GM15510 (cell line): ENCODE data around the gene PLA2G15.

Source experiments
- POLR2A ChIP-seq: IDR thresholded peaks from 3 replicates; pipeline ENCODE4 v1.6.1; 2011; ENCODE audit warnings: borderline replicate concordance; ENCODE audit not compliant: insufficient read length; ENCODE audit errors: extremely low read depth

The PLA2G15 gene

DNA sequence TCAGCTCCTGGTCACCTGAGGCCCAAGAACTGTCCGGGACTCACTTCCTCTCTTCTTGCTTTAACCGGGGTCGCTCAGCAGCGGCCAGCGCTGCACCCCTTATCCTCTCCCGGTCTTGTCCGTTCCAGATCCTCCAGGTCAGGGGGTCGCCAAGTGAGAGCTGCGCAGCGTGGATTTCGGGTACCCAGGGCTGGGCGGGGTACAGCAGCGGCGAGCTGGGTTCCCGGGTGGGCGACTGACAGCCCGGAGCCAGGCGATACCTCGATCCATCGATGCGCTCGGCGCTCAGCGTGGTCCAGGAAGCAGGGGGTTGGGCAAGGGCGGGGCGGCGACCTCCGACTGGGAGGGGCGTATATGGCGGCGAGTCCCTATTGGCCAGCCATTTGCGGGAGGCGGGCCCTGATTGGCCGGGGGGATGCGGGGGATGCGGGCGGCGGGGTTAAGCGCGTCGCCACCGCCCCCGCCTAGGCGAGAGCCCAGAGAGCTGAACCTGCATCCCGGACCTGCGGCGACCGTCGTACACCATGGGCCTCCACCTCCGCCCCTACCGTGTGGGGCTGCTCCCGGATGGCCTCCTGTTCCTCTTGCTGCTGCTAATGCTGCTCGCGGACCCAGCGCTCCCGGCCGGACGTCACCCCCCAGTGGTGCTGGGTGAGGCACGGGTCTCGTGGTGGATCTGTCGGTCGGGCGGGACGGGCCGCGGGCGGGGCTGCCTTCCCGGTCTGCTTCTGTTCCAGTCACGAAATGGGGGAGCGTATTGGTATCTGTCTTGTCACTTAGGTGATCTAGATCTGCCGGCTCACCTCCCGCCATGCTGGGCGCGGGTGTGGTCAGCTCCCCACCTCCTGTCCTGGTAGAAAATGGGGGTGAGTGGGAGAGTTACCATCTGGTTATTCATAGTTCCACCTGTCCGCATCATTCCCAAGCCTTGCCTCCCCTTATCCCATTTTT is at the start of gene PLA2G15:
PLA2G15 (plus strand) TSS at position 471 of the 951 bp plus-strand sequence; CDS start at position 525, 54 bp downstream.
- peak; percentile 75 for TF ChIP-seq POLR2A

DNA sequence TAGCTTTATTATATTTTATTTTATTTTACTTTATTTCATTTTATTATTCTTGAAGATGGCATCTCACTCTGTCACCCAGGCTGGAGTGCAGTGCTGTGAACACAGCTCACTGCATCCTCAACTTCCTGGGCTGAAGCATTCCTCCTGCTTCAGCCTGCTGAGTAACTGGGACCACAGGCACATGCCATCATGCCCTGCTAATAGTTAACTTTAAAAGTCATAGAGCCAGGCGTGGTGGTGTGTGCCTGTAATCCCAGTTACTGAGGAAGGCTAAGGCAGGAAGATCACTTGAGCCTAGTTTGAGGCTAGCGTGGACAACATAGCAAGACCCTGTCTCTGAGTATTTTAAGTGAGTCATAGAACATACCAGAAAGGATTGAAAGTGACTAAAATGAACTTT is 47.9 kb upstream of the PLA2G15 start:
- no peak for TF ChIP-seq POLR2A

DNA sequence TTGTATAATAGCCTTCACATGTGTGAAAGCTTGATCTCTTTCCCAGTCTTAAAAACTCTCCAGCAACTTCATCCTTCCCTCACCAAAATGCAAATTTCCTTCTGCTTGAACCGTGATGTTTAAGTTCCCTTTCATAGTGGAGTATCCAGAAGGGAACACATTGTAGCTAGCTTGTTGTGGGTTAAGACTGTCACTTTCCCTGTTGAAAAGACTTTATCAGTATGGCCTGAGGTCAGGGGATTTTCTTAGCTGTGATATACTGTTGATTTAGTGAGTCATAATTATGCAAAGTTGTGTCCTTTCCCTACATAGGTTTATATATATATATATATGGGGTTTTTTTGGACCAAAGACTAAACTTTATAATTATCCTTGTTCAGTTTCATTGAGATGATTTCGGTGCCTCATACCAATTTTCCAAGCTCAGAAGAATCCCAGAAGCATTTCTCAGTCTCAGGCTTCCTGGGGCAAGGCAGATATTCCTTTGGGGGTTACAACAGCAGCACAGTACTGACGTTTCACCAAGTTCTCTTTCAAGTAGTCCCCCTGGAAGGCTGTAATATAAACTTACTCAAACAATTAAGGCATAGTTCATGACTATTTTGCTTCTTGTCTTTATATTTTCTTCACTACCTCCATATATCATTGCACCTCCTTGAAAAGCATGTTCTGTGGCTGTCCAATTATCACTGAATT is 44.9 kb upstream of the PLA2G15 start:
- TF ChIP-seq POLR2A: no peak

- TF ChIP-seq POLR2A: no peak
These were observed 43.1 kb upstream of the PLA2G15 start for GRCh38 chr16:68202091-68202519.

DNA sequence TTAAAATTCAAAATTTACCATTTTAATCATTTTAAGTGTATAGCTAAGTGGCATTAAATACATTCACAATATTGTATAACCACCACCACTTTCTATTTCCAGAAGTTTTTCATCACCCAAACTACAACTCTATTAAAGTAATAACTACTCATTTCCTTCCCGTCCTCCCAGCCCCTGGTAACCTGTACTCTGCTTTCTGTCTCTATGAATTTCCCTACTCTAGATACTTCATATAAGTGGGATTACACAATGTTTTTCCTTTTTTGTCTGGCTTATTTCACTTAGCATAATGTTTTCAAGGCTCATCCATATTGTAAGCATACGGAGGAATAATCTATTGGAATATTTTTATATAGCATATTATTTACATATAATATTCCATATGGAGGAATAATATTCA is 38.9 kb upstream of the PLA2G15 start:
- no peak for TF ChIP-seq POLR2A

GRCh38 chr16:68214726-68215125 is 30.4 kb upstream of the PLA2G15 start:
- TF ChIP-seq POLR2A: no peak

GRCh38 chr16:68215302-68215701 is 29.9 kb upstream of the PLA2G15 start:
- TF ChIP-seq POLR2A: no peak

GRCh38 chr16:68216240-68216639 is 28.9 kb upstream of the PLA2G15 start:
- TF ChIP-seq POLR2A: no peak

GRCh38 chr16:68217506-68217905 is 27.7 kb upstream of the PLA2G15 start:
- TF ChIP-seq POLR2A: no peak

DNA sequence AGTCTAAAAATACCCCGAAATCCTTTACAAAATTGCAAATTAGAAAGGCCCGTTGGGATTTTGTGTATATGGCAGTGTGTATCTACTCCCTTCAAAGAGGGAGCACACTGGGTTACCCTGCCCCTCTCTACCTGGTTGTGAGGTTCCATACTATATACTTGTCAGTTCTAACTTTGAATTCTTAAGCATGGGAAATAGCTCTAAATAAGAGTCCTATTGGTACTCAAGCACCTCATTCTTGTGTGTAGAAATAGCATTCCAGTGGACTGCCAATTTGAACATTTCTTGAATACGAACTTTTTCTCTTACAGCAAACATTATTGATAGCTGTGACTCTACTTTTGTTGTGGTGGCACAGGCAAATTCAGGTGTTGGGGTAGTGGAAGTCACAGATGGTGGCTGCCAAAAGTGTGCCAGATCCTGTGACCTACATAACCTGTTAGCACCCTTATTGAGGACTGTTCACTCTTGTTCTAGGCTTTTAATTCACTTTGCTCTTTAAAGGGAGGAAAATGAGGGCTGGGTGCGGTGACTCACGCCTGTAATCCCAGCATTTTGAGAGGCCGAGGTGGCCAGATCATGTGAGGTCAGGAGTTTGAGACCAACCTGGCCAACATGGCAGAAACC is 25.3 kb upstream of the PLA2G15 start:
- TF ChIP-seq POLR2A: no peak

DNA sequence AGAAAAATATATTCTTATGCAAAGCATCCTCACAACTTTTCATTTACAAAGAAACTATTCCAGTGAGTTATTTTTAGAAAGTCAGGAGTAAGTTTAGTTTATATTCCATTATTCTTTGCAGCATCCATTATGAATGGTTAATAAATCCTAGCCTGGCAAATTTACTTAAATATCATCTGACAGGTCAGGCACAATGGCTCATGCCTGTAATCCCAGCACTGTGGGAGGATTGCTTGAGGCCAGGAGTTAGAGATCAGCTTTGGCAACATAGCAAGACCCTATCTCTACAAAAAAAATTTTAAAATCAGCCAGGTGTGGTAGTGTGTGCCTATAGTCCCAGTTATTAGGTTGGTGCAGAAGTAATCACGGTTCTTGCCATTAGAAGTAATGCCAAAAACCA is 22.1 kb upstream of the PLA2G15 start:
- no peak for TF ChIP-seq POLR2A

DNA sequence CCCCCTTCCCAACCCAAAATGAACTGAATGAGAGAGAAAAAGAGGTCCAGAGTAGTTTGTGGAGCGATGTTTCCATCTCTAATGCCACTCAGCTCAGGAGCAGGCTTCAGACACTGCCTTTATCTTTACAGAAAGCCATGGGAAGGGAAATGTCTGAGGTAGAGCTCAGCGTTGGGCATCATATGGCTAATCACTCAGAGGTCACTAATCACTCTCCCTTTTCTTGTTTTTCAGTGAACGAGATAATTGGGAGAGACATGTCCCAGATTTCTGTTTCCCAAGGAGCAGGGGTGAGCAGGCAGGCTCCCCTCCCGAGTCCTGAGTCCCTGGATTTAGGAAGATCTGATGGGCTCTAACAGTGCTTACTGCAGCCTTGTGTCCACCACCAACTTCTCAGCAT is 19.1 kb upstream of the PLA2G15 start:
- TF ChIP-seq POLR2A: no peak

GRCh38 chr16:68227183-68227793 is 17.9 kb upstream of the PLA2G15 start:
- no peak for TF ChIP-seq POLR2A

DNA sequence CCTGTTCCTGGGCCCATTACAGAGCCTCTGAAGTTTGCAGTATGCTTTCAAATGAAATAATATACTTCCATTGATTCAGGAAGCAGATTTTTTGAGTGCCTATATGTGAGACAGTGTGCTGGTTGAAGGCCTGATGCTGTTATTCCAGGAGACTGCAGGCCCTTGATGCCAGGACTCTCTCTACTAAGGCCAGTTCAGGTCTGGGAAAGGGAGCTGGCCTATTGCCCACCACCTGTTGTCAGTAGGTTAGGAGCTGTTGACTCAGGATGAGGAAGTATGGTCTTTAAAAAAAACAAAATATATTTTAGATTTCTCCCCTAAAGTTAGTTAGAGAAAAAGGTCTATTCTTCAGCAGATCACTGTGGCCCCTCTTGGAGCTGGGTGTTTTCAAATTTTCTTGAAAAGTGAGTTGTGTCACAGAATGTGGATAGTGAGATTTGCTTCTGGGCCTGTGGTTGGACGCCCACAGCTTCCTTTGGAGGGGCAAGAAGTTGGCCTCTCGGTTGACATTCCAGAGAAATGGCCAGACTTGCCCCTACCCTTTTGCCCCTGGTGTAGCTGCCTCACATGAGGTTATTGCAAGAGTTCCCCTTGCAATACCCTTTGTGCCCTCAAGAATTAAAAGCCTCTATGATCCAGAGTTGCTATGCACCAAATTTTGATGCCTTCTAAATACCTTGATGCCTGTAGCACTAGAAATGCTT is 17.2 kb upstream of the PLA2G15 start:
- no peak for TF ChIP-seq POLR2A
